NCI-H128 (cell line): ENCODE data around the gene TNFSF11.

ENCODE experiments used
- DNase-seq: peaks from one replicate; lab custom pipeline; 2025; ENCODE audit not compliant: unreplicated experiment; lab: John Stamatoyannopoulos, UW

Gene TNFSF11

GRCh38 chr13:42651936-42652641, 78.1 kb downstream of the TNFSF11 start:
- DNase-seq = no peak

- no peak for DNase-seq
Observed at GRCh38 chr13:42652642-42653415, 78.9 kb downstream of the TNFSF11 start.

GRCh38 chr13:42653679-42654078, 79.7 kb downstream of the TNFSF11 start:
- DNase-seq = no peak

GRCh38 chr13:42654212-42654611, 80.3 kb downstream of the TNFSF11 start:
- DNase-seq = no peak

GRCh38 chr13:42654722-42655121, 80.8 kb downstream of the TNFSF11 start:
- DNase-seq = no peak

GRCh38 chr13:42656161-42656560, 82.2 kb downstream of the TNFSF11 start:
- DNase-seq = no peak

GRCh38 chr13:42656958-42657357, 83.0 kb downstream of the TNFSF11 start:
- DNase-seq = no peak
